ENCODE data around the gene PROCA1. TPM values are rescaled to one million over a fixed set of nuclear protein-coding genes. Genes with fewer than 3 reads are reported as not detected.
"Not testable (repeated sequence)": the region's sequence is repeated elsewhere in the genome, so short reads cannot be mapped to it uniquely, and the experiment has no call there.

The PROCA1 gene
- total RNA-seq, 2 experiments from 2014 or later: 2.1 to 3.1 TPM

- H3K9me3 Mint-ChIP-seq: peaks cover 4% of the 10 kb centered on the region
- DNase-seq: no peak
- peak overlapping the region; percentile 5 for H3K4me3 Mint-ChIP-seq
- H3K4me1 Mint-ChIP-seq (ENCODE audit: low read depth): peaks cover 39% of the 10 kb centered on the region
- CTCF ChIA-PET: interaction anchor here (0.7 to 14.2 kb wide), 3 partner anchors 9 to 33 kb away, joined by 3 to 353 read pairs (median 30); partner anchors contain the start of genes NEK8 and TLCD1
- H3K27ac Mint-ChIP-seq: no peak overlapping the region
- peaks cover 25% of the 10 kb centered on the region for H3K36me3 Mint-ChIP-seq (ENCODE audit: low read depth)
- no peaks in the 10 kb centered on the region for H3K27me3 Mint-ChIP-seq (ENCODE audit: low read depth)
- intact Hi-C loops (cut with micrococcal nuclease): no loop called here
These were observed 30.0 kb upstream of the PROCA1 start for GRCh38 chr17:28741358-28742349.

GRCh38 chr17:28740406-28741357 lies 29.0 kb upstream of the PROCA1 start:
- Mint-ChIP-seq H3K27ac (no peak overlapping the region), H3K4me3 (no peak overlapping the region), H3K36me3 (ENCODE audit: low read depth) (peaks cover 20% of the 10 kb centered on the region), H3K27me3 (ENCODE audit: low read depth) (no peaks in the 10 kb centered on the region), H3K9me3 (peaks cover 4% of the 10 kb centered on the region), H3K4me1 (ENCODE audit: low read depth) (peaks cover 31% of the 10 kb centered on the region)
- intact Hi-C loops (cut with micrococcal nuclease): no loop called here
- DNase-seq: no peak
- CTCF ChIA-PET: interaction anchor here (0.7 to 14.2 kb wide), 5 partner anchors 10 to 34 kb away, joined by 3 to 353 read pairs (median 12); partner anchors contain the start of genes NEK8 and TLCD1

DNA sequence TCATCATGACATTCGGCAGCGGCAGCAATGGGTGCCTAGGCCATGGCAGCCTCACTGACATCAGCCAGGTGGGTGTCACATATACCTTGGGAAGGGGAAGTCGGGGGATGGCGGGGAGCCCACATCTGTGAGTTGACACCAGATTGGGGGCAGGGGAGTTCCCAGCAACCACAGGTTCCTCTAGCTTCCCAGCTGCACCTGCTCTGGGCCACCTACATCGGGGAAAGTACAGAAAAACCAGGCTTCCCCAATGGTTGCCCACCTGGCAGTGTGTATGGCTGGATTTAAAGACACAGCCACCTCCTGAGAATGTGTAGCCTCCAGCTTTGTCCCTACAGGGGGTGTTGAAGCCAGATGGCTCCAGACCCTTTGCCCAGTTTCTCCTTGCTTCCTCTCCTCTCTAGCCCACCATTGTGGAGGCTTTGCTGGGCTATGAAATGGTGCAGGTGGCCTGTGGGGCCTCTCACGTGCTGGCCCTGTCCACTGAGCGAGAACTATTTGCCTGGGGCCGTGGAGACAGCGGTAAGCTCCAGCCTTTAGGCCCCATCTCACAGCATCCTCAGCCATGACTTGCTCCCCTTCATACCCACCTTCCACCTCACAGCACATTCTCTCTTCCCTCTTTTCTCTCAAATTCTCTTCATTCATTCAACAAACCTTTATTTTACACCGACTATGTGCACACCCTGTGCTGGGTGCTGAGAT lies 27.1 kb upstream of the PROCA1 start:
- no peaks in the 10 kb centered on the region for H3K27me3 Mint-ChIP-seq (ENCODE audit: low read depth)

GRCh38 chr17:28737770-28738679 lies 26.3 kb upstream of the PROCA1 start:
- CTCF ChIA-PET: no interaction called here
- Mint-ChIP-seq H3K4me1 (ENCODE audit: low read depth) (peaks cover 26% of the 10 kb centered on the region), H3K27me3 (ENCODE audit: low read depth) (no peaks in the 10 kb centered on the region), H3K9me3 (peaks cover 4% of the 10 kb centered on the region), H3K36me3 (ENCODE audit: low read depth) (peaks cover 9% of the 10 kb centered on the region), H3K4me3 (no peak overlapping the region), H3K27ac (peak overlapping the region; percentile 65)
- DNase-seq: no peak
- intact Hi-C loops (cut with micrococcal nuclease): loop anchor here (1.0 kb wide), 1 partner anchor 10 kb away; the partner anchor contains the start of gene NEK8

More for the DNA sequence above, 27.1 kb upstream of the PROCA1 start:
- CTCF ChIA-PET: interaction anchor here (1.0 to 5.4 kb wide), 2 partner anchors 12 kb away, joined by 6 to 30 read pairs; partner anchors contain the start of gene TLCD1
- intact Hi-C loops (cut with micrococcal nuclease): loop anchor here (1.0 kb wide), 1 partner anchor 11 kb away; the partner anchor contains the start of gene NEK8
- Mint-ChIP-seq H3K4me1 (ENCODE audit: low read depth) (peaks cover 26% of the 10 kb centered on the region), H3K27ac (peak overlapping the region; percentile 83), H3K4me3 (no peak overlapping the region), H3K9me3 (peaks cover 4% of the 10 kb centered on the region), H3K36me3 (ENCODE audit: low read depth) (peaks cover 9% of the 10 kb centered on the region)
- peak; percentile 77 for DNase-seq

- intact Hi-C loops (cut with micrococcal nuclease): no loop called here
- no peaks in the 10 kb centered on the region for H3K27me3 Mint-ChIP-seq (ENCODE audit: low read depth)
- peaks cover 9% of the 10 kb centered on the region for H3K36me3 Mint-ChIP-seq (ENCODE audit: low read depth)
- no peak overlapping the region for H3K27ac Mint-ChIP-seq
- H3K4me1 Mint-ChIP-seq (ENCODE audit: low read depth): peaks cover 24% of the 10 kb centered on the region
- CTCF ChIA-PET: no interaction called here
- DNase-seq: no peak
- H3K4me3 Mint-ChIP-seq: no peak overlapping the region
- peaks cover 4% of the 10 kb centered on the region for H3K9me3 Mint-ChIP-seq
These were observed 25.6 kb upstream of the PROCA1 start for GRCh38 chr17:28737316-28737715.

DNA sequence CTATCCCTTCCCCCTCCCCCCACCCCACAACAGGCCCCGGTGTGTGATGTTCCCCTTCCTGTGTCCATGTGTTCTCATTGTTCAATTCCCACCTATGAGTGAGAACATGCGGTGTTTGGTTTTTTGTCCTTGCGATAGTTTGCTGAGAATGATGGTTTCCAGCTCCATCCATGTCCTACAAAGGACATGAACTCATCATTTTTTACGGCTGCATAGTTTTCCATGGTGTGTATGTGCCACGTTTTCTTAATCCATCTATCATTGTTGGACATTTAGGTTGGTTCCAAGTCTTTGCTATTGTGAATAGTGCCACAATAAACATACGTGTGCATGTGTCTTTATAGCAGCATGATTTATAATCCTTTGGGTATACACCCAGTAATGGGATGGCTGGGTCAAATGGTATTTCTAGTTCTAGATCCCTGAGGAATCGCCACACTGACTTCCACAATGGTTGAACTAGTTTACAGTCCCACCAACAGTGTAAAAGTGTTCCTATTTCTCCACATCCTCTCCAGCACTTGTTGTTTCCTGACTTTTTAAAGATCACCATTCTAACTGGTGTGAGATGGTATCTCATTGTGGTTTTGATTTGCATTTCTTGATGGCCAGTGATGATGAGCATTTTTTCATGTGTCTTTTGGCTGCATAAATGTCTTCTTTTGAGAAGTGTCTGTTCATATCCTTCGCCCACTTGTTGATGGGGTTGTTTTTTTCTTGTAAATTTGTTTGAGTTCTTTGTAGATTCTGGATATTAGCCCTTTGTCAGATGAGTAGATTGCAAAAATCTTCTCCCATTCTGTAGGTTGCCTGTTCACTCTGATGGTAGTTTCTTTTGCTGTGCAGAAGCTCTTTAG lies 24.5 kb upstream of the PROCA1 start:
- H3K27ac Mint-ChIP-seq; H3K36me3 Mint-ChIP-seq (ENCODE audit: low read depth); H3K27me3 Mint-ChIP-seq (ENCODE audit: low read depth); DNase-seq; H3K4me3 Mint-ChIP-seq; H3K9me3 Mint-ChIP-seq; intact Hi-C loops (cut with micrococcal nuclease): not testable (repeated sequence)
- CTCF ChIA-PET: interaction anchor here (1.0 to 1.7 kb wide), 3 partner anchors 9 to 28 kb away, joined by 3 to 6 read pairs (median 5); no protein-coding TSS in a partner anchor
- H3K4me1 Mint-ChIP-seq (ENCODE audit: low read depth): peaks cover 20% of the 10 kb centered on the region

DNA sequence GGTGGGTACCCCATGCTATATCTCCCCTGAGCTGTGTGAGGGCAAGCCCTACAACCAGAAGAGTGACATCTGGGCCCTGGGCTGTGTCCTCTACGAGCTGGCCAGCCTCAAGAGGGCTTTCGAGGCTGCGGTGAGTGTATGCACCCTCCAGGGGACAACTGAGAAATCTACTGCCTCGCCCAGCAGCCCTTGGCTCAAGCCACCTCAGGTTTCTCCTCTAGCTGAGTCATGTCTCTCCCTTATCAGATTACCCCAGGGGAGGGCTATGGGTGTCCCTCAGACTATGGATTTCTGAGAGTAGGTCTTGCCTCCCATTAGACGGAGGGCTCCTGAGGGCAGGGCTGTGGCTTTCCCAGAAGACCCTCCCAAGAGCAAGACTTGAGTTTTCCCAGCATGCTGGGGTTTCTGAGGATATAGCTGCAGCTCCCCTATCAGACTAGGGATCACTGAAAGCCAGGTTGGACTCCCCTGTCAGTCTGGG lies 23.6 kb upstream of the PROCA1 start:
- CTCF ChIA-PET: interaction anchor here (0.8 to 1.7 kb wide), 5 partner anchors 8 to 29 kb away, joined by 3 to 6 read pairs (median 5); no protein-coding TSS in a partner anchor
- Mint-ChIP-seq H3K4me1 (ENCODE audit: low read depth) (peaks cover 20% of the 10 kb centered on the region), H3K36me3 (ENCODE audit: low read depth) (peaks cover 7% of the 10 kb centered on the region), H3K9me3 (peaks cover 3% of the 10 kb centered on the region), H3K27ac (no peak overlapping the region), H3K4me3 (no peak overlapping the region), H3K27me3 (ENCODE audit: low read depth) (no peaks in the 10 kb centered on the region)
- intact Hi-C loops (cut with micrococcal nuclease): no loop called here
- DNase-seq: no peak

- H3K27ac Mint-ChIP-seq: no peak overlapping the region
- H3K36me3 Mint-ChIP-seq (ENCODE audit: low read depth): peaks cover 3% of the 10 kb centered on the region
- H3K27me3 Mint-ChIP-seq (ENCODE audit: low read depth): no peaks in the 10 kb centered on the region
- H3K4me1 Mint-ChIP-seq (ENCODE audit: low read depth): peaks cover 21% of the 10 kb centered on the region
- DNase-seq: no peak
- H3K9me3 Mint-ChIP-seq: peaks cover 3% of the 10 kb centered on the region
- CTCF ChIA-PET: interaction anchor here (0.8 to 1.7 kb wide), 5 partner anchors 8 to 29 kb away, joined by 3 to 6 read pairs (median 5); no protein-coding TSS in a partner anchor
- no peak overlapping the region for H3K4me3 Mint-ChIP-seq
- intact Hi-C loops (cut with micrococcal nuclease): no loop called here
These were observed 23.1 kb upstream of the PROCA1 start for GRCh38 chr17:28734712-28735241.

GRCh38 chr17:28733346-28733745 lies 21.7 kb upstream of the PROCA1 start:
- Mint-ChIP-seq H3K27ac (no peak overlapping the region), H3K27me3 (ENCODE audit: low read depth) (no peaks in the 10 kb centered on the region), H3K4me1 (ENCODE audit: low read depth) (peaks cover 16% of the 10 kb centered on the region), H3K9me3 (no peaks in the 10 kb centered on the region), H3K4me3 (no peak overlapping the region), H3K36me3 (ENCODE audit: low read depth) (peaks cover 2% of the 10 kb centered on the region)
- DNase-seq: no peak
- CTCF ChIA-PET: no interaction called here
- intact Hi-C loops (cut with micrococcal nuclease): no loop called here

GRCh38 chr17:28729950-28730330 lies 18.3 kb upstream of the PROCA1 start:
- Mint-ChIP-seq H3K36me3 (ENCODE audit: low read depth) (peaks cover 10% of the 10 kb centered on the region), H3K27me3 (ENCODE audit: low read depth) (no peaks in the 10 kb centered on the region), H3K9me3 (no peaks in the 10 kb centered on the region), H3K27ac (peak overlapping the region; percentile 32), H3K4me3 (peak overlapping the region; percentile 1), H3K4me1 (ENCODE audit: low read depth) (peaks cover 15% of the 10 kb centered on the region)
- no peak for DNase-seq
- intact Hi-C loops (cut with micrococcal nuclease): loop anchor here (5.0 to 10.0 kb wide), 3 partner anchors 32 to 835 kb away; partner anchors contain the start of genes ABHD15, NUFIP2 and TP53I13
- CTCF ChIA-PET: interaction anchor here (1.2 to 3.9 kb wide), 2 partner anchors 22 to 165 kb away, joined by 7 to 30 read pairs; no protein-coding TSS in a partner anchor
